CD14-positive monocyte (primary cell): ENCODE data around the gene MOK. TPM values are rescaled to one million over a fixed set of nuclear protein-coding genes. Genes with fewer than 3 reads are reported as not detected.

Source experiments
- DNase-seq, 3 donors: peaks; one replicate each; pipeline ENCODE4 v3.0.0-alpha.2; 2011 to 2022
- H2AFZ ChIP-seq: 2 replicates; pipeline ENCODE4 v1.6.0; 2012; ENCODE audit warnings: mild to moderate bottlenecking, low read depth, low read length, inconsistent platforms; ENCODE audit not compliant: insufficient read depth, poor library complexity, severe bottlenecking
- H3K27ac ChIP-seq, 2 donors: 1 replicate in 1 of 2; 2 replicates in 1 of 2; pipeline ENCODE4 v1.5.1; 2012 to 2013; ENCODE audit warnings: low read length in 2 of 2, control low read depth in 1 of 2, inconsistent platforms in 1 of 2, low read depth in 1 of 2, mild to moderate bottlenecking in 1 of 2
- H3K27me3 ChIP-seq, 2 donors: one replicate each; pipeline versions ENCODE4 v1.6.0 to v1.6.1; 2011 to 2013; ENCODE audit warnings: low read length in 2 of 2; ENCODE audit not compliant: control insufficient read depth in 2 of 2, insufficient read depth in 2 of 2
- H3K36me3 ChIP-seq, 2 donors: replicated peaks in 1 of 2; 1 replicate in 1 of 2; 2 replicates in 1 of 2; pipeline versions ENCODE4 v1.5.1 to v1.6.1; 2012 to 2013; ENCODE audit warnings: low read length in 2 of 2, control low read depth in 1 of 2, inconsistent platforms in 1 of 2, mild to moderate bottlenecking in 1 of 2; ENCODE audit not compliant: insufficient read depth in 2 of 2, control insufficient read depth in 1 of 2
- H3K4me1 ChIP-seq, 2 donors: 1 replicate in 1 of 2; 2 replicates in 1 of 2; pipeline versions ENCODE4 v1.5.1 to v1.6.1; 2012 to 2013; ENCODE audit warnings: low read length in 2 of 2, control low read depth in 1 of 2, inconsistent platforms in 1 of 2, mild to moderate bottlenecking in 1 of 2, moderate library complexity in 1 of 2; ENCODE audit not compliant: insufficient read depth in 2 of 2, control insufficient read depth in 1 of 2
- H3K4me2 ChIP-seq: replicated peaks from 2 replicates; pipeline ENCODE3; 2012; ENCODE audit warnings: low read length, moderate library complexity, mild to moderate bottlenecking; ENCODE audit not compliant: poor library complexity, severe bottlenecking; ENCODE audit errors: extremely low read depth
- H3K4me3 ChIP-seq, 3 experiments: fragments of 200-600 bp in 1 of 3; sonication (generic) in 1 of 3; replicated peaks in 1 of 3; 1 replicate in 2 of 3; 2 replicates in 1 of 3; pipeline ENCODE4 v1.5.1; 2011 to 2013; ENCODE audit warnings: low read length in 3 of 3, mild to moderate bottlenecking in 3 of 3, control low read depth in 2 of 3, low read depth in 2 of 3, inconsistent platforms in 1 of 3, moderate library complexity in 1 of 3
- H3K79me2 ChIP-seq: 2 replicates; pipeline ENCODE4 v1.6.0; 2012; ENCODE audit warnings: mild to moderate bottlenecking, control low read depth, inconsistent platforms, low read length, moderate library complexity; ENCODE audit not compliant: insufficient read depth
- H3K9ac ChIP-seq: 2 replicates; pipeline ENCODE4 v1.6.0; 2017; ENCODE audit warnings: low read length, mild to moderate bottlenecking; ENCODE audit not compliant: insufficient read depth, poor library complexity, severe bottlenecking
- H3K9me3 ChIP-seq, 2 donors: replicated peaks in 1 of 2; 1 replicate in 1 of 2; 2 replicates in 1 of 2; pipeline versions ENCODE4 v1.5.1 to v1.6.1; 2012 to 2013; ENCODE audit warnings: low read length in 2 of 2, control low read depth in 1 of 2; ENCODE audit not compliant: control insufficient read depth in 1 of 2, insufficient read depth in 1 of 2
- H4K20me1 ChIP-seq: 2 replicates; pipeline ENCODE4 v1.6.0; 2012; ENCODE audit warnings: mild to moderate bottlenecking, low read length, control low read depth, moderate library complexity; ENCODE audit not compliant: insufficient read depth
- H3K27ac Mint-ChIP-seq, 7 donors: one replicate each; pipeline ENCODE4 v1.8.0; 2020; ENCODE audit warnings: mild to moderate bottlenecking in 7 of 7, mixed read lengths in 7 of 7, moderate library complexity in 6 of 7, inconsistent platforms in 2 of 7
- H3K27me3 Mint-ChIP-seq, 3 donors: one replicate each; pipeline ENCODE4 v1.8.0; 2021 to 2022; ENCODE audit warnings: low read depth in 3 of 3, mild to moderate bottlenecking in 3 of 3, mixed read lengths in 3 of 3, moderate library complexity in 3 of 3, inconsistent platforms in 1 of 3
- H3K36me3 Mint-ChIP-seq, 2 donors: one replicate each; pipeline ENCODE4 v1.8.0; 2020; ENCODE audit warnings: mixed read lengths in 2 of 2, inconsistent platforms in 1 of 2, mild to moderate bottlenecking in 1 of 2
- H3K4me1 Mint-ChIP-seq: one replicate; pipeline ENCODE4 v1.8.0; 2020; ENCODE audit warnings: mild to moderate bottlenecking, mixed read lengths
- H3K4me3 Mint-ChIP-seq, 2 donors: one replicate each; pipeline ENCODE4 v1.8.0; 2020; ENCODE audit warnings: mild to moderate bottlenecking in 2 of 2, mixed read lengths in 2 of 2, moderate library complexity in 1 of 2
- H3K9me3 Mint-ChIP-seq, 7 donors: one replicate each; pipeline ENCODE4 v1.8.0; 2020 to 2022; ENCODE audit warnings: mixed read lengths in 7 of 7, mild to moderate bottlenecking in 6 of 7, moderate library complexity in 6 of 7, inconsistent platforms in 2 of 7
- CTCF ChIP-seq: fragments of 200-600 bp; IDR thresholded peaks from one replicate; pipeline ENCODE4 v1.8.0; 2022; ENCODE audit warnings: antibody characterized with exemption, mild to moderate bottlenecking
- WGBS: methylation state at CpG from one replicate; pipeline ENCODE4 v1.1.5; 2013; ENCODE audit warnings: missing lambda C conversion rate; ENCODE audit not compliant: insufficient coverage; 5-methylcytosine and 5-hydroxymethylcytosine counted together
- intact Hi-C, 2 donors: fragments of 100-400 bp; cut with micrococcal nuclease; formaldehyde crosslinking; loops; one replicate each; pipeline versions ENCODE4 v1.15.0 to v1.15.1; 2023
- polyA plus RNA-seq, 3 donors: library from polyadenylated mRNA; depleted of rRNA in 1 of 3; unstranded in 2 of 3; stranded (reverse) in 1 of 3; fragments of 300-500 nt in 2 of 3; fragments of >200 nt in 1 of 3; fragmentation: Illumina TruSeq in 2 of 3; gene quantifications; 1 replicate in 2 of 3; 2 replicates in 1 of 3; pipeline ENCODE4 v1.2.3, GENCODE V29; 2012 to 2021

Gene MOK
- polyA plus RNA-seq, 3 donors = 0.67 to 3.4 (median 1.8) TPM

DNA sequence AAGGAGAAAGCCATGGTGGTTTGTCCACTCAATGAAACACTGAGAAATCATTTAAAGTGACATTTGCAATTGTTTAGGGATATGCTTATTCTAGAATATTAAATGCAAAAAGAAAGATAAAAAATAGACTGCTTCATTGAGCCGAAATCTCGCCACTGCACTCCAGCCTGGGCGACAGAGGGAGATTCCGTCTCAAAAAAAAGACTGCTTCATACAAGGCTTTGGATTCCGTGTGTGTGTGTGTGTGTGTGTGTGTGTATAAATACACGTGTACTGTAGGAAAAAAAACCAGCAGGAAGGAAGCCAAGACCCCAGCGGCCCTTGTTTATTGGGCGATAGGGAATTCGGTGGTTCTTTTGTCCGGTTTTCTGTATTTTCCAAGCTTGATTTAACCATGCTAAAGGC is 11.4 kb upstream of the MOK start:
- H2AFZ ChIP-seq = peak overlapping the region; percentile 92
- Mint-ChIP-seq H3K9me3 (no peaks in the 10 kb centered on the region), H3K4me1 (peaks cover 51% of the 10 kb centered on the region), H3K36me3 (no peaks in the 10 kb centered on the region), H3K27me3 (peaks cover 3 to 11% (median 4%) of the 10 kb centered on the region in 3 donors), H3K4me3 (peak overlapping the region; percentile 88 to 95), H3K27ac (peak overlapping the region; percentile 69 to 92 (median 82))
- no peaks in the 10 kb centered on the region for H4K20me1 ChIP-seq
- H3K36me3 ChIP-seq = no peaks in the 10 kb centered on the region
- peak in 2 of 3 donors; percentile 18 to 46 for DNase-seq
- peak overlapping the region; percentile 51 to 66 for H3K27ac ChIP-seq
- TF ChIP-seq CTCF = no peak
- H3K4me3 ChIP-seq = peak overlapping the region; percentile 72 to 82 (median 77)
- 0% methylated on average over 8 of the region's 10 CpGs for WGBS
- peaks cover 52 to 59% of the 10 kb centered on the region in 2 donors for H3K4me1 ChIP-seq
- no peaks in the 10 kb centered on the region for H3K79me2 ChIP-seq
- intact Hi-C loops = loop anchor here (2.0 to 10.0 kb wide), 6 partner anchors 46 to 352 kb away; partner anchors contain the start of genes CINP (in 1 of the 2), DYNC1H1 (in 1 of the 2), HSP90AA1 (in 1 of the 2) and TECPR2 (in 1 of the 2)
- H3K4me2 ChIP-seq = peak overlapping the region; percentile 92
- H3K9ac ChIP-seq = peak overlapping the region; percentile 34
- no peaks in the 10 kb centered on the region for H3K9me3 ChIP-seq
- H3K27me3 ChIP-seq = no peaks in the 10 kb centered on the region

GRCh38 chr14:102315121-102315520 is 10.2 kb upstream of the MOK start:
- Mint-ChIP-seq H3K27ac (no peak overlapping the region), H3K27me3 (peaks cover 4 to 13% (median 5%) of the 10 kb centered on the region in 3 donors), H3K4me3 (peak overlapping the region; percentile 24 to 83), H3K9me3 (no peaks in the 10 kb centered on the region), H3K4me1 (peaks cover 45% of the 10 kb centered on the region), H3K36me3 (no peaks in the 10 kb centered on the region)
- Histone ChIP-seq H3K4me2 (peak overlapping the region; percentile 97), H4K20me1 (no peaks in the 10 kb centered on the region), H3K36me3 (no peaks in the 10 kb centered on the region), H3K27me3 (no peaks in the 10 kb centered on the region), H3K4me1 (peaks cover 47 to 51% of the 10 kb centered on the region in 2 donors), H2AFZ (no peak overlapping the region), H3K4me3 (no peak overlapping the region), H3K9ac (no peak overlapping the region), H3K27ac (no peak overlapping the region), H3K9me3 (no peaks in the 10 kb centered on the region), H3K79me2 (no peaks in the 10 kb centered on the region)
- intact Hi-C loops = loop anchor here in 1 of 2 donors (2.0 to 10.0 kb wide), 6 partner anchors 47 to 350 kb away; partner anchors contain the start of genes CINP, DYNC1H1, HSP90AA1 and TECPR2
- 83% methylated on average over 2 of the region's 6 CpGs for WGBS
- DNase-seq = no peak
- no peak for TF ChIP-seq CTCF
